NCI-H345 (cell line): ENCODE results near the gene LUC7L2.
"Not testable (repeated sequence)": the region's sequence is repeated elsewhere in the genome, so short reads cannot be mapped to it uniquely, and the experiment has no call there.

Experiments used
- DNase-seq: peaks from one replicate; lab custom pipeline; 2025; lab: John Stamatoyannopoulos, UW

LUC7L2 gene

GRCh38 chr7:139359366-139360209 lies at the start of gene LUC7L2:
Gene LUC7L2, plus strand, starts transcription at chr7:139359894. Its CDS starts 368 bp downstream, at chr7:139360262.
- peak; percentile 99 for DNase-seq

GRCh38 chr7:139317939-139318505 lies 41.7 kb upstream of the LUC7L2 start:
- no peak for DNase-seq

- DNase-seq = no peak
Observed at GRCh38 chr7:139321071-139321745, 38.5 kb upstream of the LUC7L2 start.

GRCh38 chr7:139324709-139325108 lies 35.0 kb upstream of the LUC7L2 start:
- DNase-seq = not testable (repeated sequence)

GRCh38 chr7:139328375-139328774 lies 31.3 kb upstream of the LUC7L2 start:
- DNase-seq = no peak

GRCh38 chr7:139329119-139329518 lies 30.6 kb upstream of the LUC7L2 start:
- DNase-seq = no peak

GRCh38 chr7:139330333-139331030 lies 29.2 kb upstream of the LUC7L2 start:
- no peak for DNase-seq

- no peak for DNase-seq
Observed at GRCh38 chr7:139332697-139333359, 26.9 kb upstream of the LUC7L2 start.

GRCh38 chr7:139333443-139333842 lies 26.3 kb upstream of the LUC7L2 start:
- not testable (repeated sequence) for DNase-seq

GRCh38 chr7:139334399-139335150 lies 25.1 kb upstream of the LUC7L2 start:
- DNase-seq = no peak

GRCh38 chr7:139339025-139339424 lies 20.7 kb upstream of the LUC7L2 start:
- no peak for DNase-seq

GRCh38 chr7:139339698-139340036 lies 20.0 kb upstream of the LUC7L2 start:
- DNase-seq = no peak

- DNase-seq = peak; percentile 99
Observed at GRCh38 chr7:139340037-139340807, 19.5 kb upstream of the LUC7L2 start.

GRCh38 chr7:139340808-139341057 lies 19.0 kb upstream of the LUC7L2 start:
- no peak for DNase-seq

- peak; percentile 93 for DNase-seq
Observed at GRCh38 chr7:139341058-139341775, 18.5 kb upstream of the LUC7L2 start, which contains the start of gene FMC1. Gene FMC1, plus strand, starts transcription at chr7:139341337. Its CDS starts 48 bp downstream, at chr7:139341385.

GRCh38 chr7:139341776-139342226 lies 17.9 kb upstream of the LUC7L2 start:
- no peak for DNase-seq

GRCh38 chr7:139345042-139345441 lies 14.7 kb upstream of the LUC7L2 start:
- DNase-seq = no peak

GRCh38 chr7:139351027-139351426 lies 8.7 kb upstream of the LUC7L2 start:
- DNase-seq = no peak

- DNase-seq = no peak
Observed at GRCh38 chr7:139354729-139355128, 5.0 kb upstream of the LUC7L2 start.

- no peak for DNase-seq
Observed at GRCh38 chr7:139355320-139355719, 4.4 kb upstream of the LUC7L2 start.
